ENCODE results near the gene ZRSR2. TPM values are rescaled to one million over a fixed set of nuclear protein-coding genes. Genes with fewer than 3 reads are reported as not detected.

Gene ZRSR2
- polyA plus RNA-seq, 1 of the 3 experiments (the other 2 are of a cell fraction): 14.3 TPM

GRCh38 chrX:15834827-15835595 lies 44.7 kb downstream of the ZRSR2 start:
- Histone ChIP-seq H3K9me2 (no peaks in the 10 kb centered on the region), H3K27ac (ENCODE audit: low read depth in 2 of 2, low read length in 1 of 2) (0 out of 4 replicates have a peak overlapping the region, but pooled peaks of 1 of the 2 experiments have one; percentile 6), H3K4me3 (ENCODE audit: low read depth in 2 of 2, low read length in 1 of 2) (no peak overlapping the region), H4K20me1 (ENCODE audit: insufficient read depth) (no peaks in the 10 kb centered on the region), H3K4me2 (no peak overlapping the region), H3K79me2 (ENCODE audit: insufficient read depth) (no peaks in the 10 kb centered on the region), H3K9me3 (no peaks in the 10 kb centered on the region), H3K36me3 (replicated peaks in 1 of 2; ENCODE audit: control insufficient read depth in 1 of 2, insufficient read depth in 2 of 2, low read length in 1 of 2) (peaks cover 3 to 9% of the 10 kb centered on the region in 2 experiments), H3K27me3 (ENCODE audit: insufficient read depth) (no peaks in the 10 kb centered on the region), H2AFZ (ENCODE audit: low read depth) (no peak overlapping the region), H3F3A (replicated peaks; ENCODE audit: insufficient read depth) (peaks cover 11% of the 10 kb centered on the region), H3K4me1 (ENCODE audit: control insufficient read depth in 1 of 2, insufficient read depth in 2 of 2, low read depth in 1 of 2, low read length in 1 of 2) (peaks cover 0 to 3% of the 10 kb centered on the region in 2 experiments; a peak in 1 of 4 replicates), H3K9ac (no peak overlapping the region)
- TF ChIP-seq FOXJ3 (CRISPR knock-in tag; IDR thresholded peaks at IDR 0.05): no peak
- TF ChIP-seq POLR2AphosphoS5 (IDR thresholded peaks at IDR 0.05; ENCODE audit: low read depth, low read length): no peak
- DNase-seq: no peak
- ChIA-PET CTCF (no interaction called here), POLR2A (no interaction called here)
- 83% methylated on average over 5 of the region's 5 CpGs for WGBS (ENCODE audit: low lambda C conversion rate)

DNA sequence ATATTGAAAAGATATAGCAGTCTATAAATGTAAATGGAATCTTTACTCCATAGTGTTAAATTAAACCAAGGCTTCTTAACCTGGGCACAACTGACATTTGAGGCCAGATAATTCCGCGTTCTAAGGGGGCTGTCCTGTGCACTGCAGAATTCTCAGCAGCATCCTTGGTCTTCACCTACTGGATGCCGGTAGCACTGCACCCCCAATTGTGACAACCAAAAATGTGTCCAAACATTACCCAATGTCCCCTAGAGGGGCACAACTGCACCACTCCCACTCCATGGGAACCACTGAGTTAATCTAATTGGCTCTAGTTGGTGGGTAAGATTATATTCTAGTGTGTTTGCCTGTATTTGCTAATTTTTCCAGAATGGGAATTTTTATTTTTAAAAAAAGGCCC lies 47.7 kb downstream of the ZRSR2 start:
- H3K9me3 ChIP-seq: no peaks in the 10 kb centered on the region
- H3K79me2 ChIP-seq (ENCODE audit: insufficient read depth): no peaks in the 10 kb centered on the region
- H3K27me3 ChIP-seq (ENCODE audit: insufficient read depth): no peaks in the 10 kb centered on the region
- no peak overlapping the region for H2AFZ ChIP-seq (ENCODE audit: low read depth)
- H3F3A ChIP-seq (replicated peaks; ENCODE audit: insufficient read depth): peaks cover 15% of the 10 kb centered on the region
- H3K9ac ChIP-seq: no peak overlapping the region
- 95% methylated on average over 3 of the region's 3 CpGs for WGBS (ENCODE audit: low lambda C conversion rate)
- H4K20me1 ChIP-seq (ENCODE audit: insufficient read depth): no peaks in the 10 kb centered on the region
- TF ChIP-seq EZH2phosphoT487 (IDR thresholded peaks at IDR 0.05; ENCODE audit: borderline replicate concordance, low read depth): no peak
- TF ChIP-seq CTCF (IDR thresholded peaks at IDR 0.05): peak; percentile 44
- H3K27ac ChIP-seq (ENCODE audit: low read depth in 2 of 2, low read length in 1 of 2): no peak overlapping the region
- ChIA-PET POLR2A (no interaction called here), CTCF (no interaction called here)
- no peak overlapping the region for H3K4me2 ChIP-seq
- no peak overlapping the region for H3K4me3 ChIP-seq (ENCODE audit: low read depth in 2 of 2, low read length in 1 of 2)
- H3K9me2 ChIP-seq: no peaks in the 10 kb centered on the region
- DNase-seq: peak; percentile 37
- peaks cover 0 to 3% of the 10 kb centered on the region in 2 experiments; a peak in 1 of 4 replicates for H3K4me1 ChIP-seq (ENCODE audit: control insufficient read depth in 1 of 2, insufficient read depth in 2 of 2, low read depth in 1 of 2, low read length in 1 of 2)
- H3K36me3 ChIP-seq (replicated peaks in 1 of 2; ENCODE audit: control insufficient read depth in 1 of 2, insufficient read depth in 2 of 2, low read length in 1 of 2): peaks cover 11 to 31% of the 10 kb centered on the region in 2 experiments

GRCh38 chrX:15841853-15842516 lies 51.7 kb downstream of the ZRSR2 start:
- Histone ChIP-seq H3K4me1 (ENCODE audit: control insufficient read depth in 1 of 2, insufficient read depth in 2 of 2, low read depth in 1 of 2, low read length in 1 of 2) (no peaks in the 10 kb centered on the region), H3K4me3 (ENCODE audit: low read depth in 2 of 2, low read length in 1 of 2) (no peak overlapping the region), H3K9me2 (no peaks in the 10 kb centered on the region), H3K36me3 (replicated peaks in 1 of 2; ENCODE audit: control insufficient read depth in 1 of 2, insufficient read depth in 2 of 2, low read length in 1 of 2) (peaks cover 43 to 51% of the 10 kb centered on the region in 2 experiments), H3K9me3 (no peaks in the 10 kb centered on the region), H3K27ac (ENCODE audit: low read depth in 2 of 2, low read length in 1 of 2) (no peak overlapping the region), H2AFZ (ENCODE audit: low read depth) (no peak overlapping the region), H3K79me2 (ENCODE audit: insufficient read depth) (peaks cover 6% of the 10 kb centered on the region), H3K27me3 (ENCODE audit: insufficient read depth) (no peaks in the 10 kb centered on the region), H3F3A (replicated peaks; ENCODE audit: insufficient read depth) (peaks cover 5% of the 10 kb centered on the region), H4K20me1 (ENCODE audit: insufficient read depth) (no peaks in the 10 kb centered on the region), H3K4me2 (no peak overlapping the region), H3K9ac (no peak overlapping the region)
- ChIA-PET CTCF (interaction anchor here (1.0 kb wide), 1 partner anchor 89 kb away, joined by 3 read pairs; no protein-coding TSS in a partner anchor), POLR2A (no interaction called here)
- 94% methylated on average over 2 of the region's 2 CpGs for WGBS (ENCODE audit: low lambda C conversion rate)
- DNase-seq: no peak
- no peak for TF ChIP-seq GABPA (IDR thresholded peaks at IDR 0.05; ENCODE audit: low read depth)
- TF ChIP-seq GATA2 (CRISPR knock-in tag; IDR thresholded peaks at IDR 0.05): no peak
- no peak for TF ChIP-seq SMC3 (IDR thresholded peaks at IDR 0.05; ENCODE audit: low read depth, low read length)
- TF ChIP-seq NFIC (IDR thresholded peaks at IDR 0.05; ENCODE audit: borderline replicate concordance): no peak
- TF ChIP-seq EP300 (IDR thresholded peaks at IDR 0.05; ENCODE audit: borderline replicate concordance in 1 of 2, low read depth in 1 of 2, low read length in 1 of 2): no peak
- TF ChIP-seq FOXM1 (IDR thresholded peaks at IDR 0.05; ENCODE audit: low read depth): no peak
- TF ChIP-seq, protein P1, sequence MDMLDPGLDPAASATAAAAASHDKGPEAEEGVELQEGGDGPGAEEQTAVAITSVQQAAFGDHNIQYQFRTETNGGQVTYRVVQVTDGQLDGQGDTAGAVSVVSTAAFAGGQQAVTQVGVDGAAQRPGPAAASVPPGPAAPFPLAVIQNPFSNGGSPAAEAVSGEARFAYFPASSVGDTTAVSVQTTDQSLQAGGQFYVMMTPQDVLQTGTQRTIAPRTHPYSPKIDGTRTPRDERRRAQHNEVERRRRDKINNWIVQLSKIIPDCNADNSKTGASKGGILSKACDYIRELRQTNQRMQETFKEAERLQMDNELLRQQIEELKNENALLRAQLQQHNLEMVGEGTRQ (IDR thresholded peaks at IDR 0.05; ENCODE audit: borderline replicate concordance, low read depth, low read length): no peak
- no peak for TF ChIP-seq ZBTB33 (IDR thresholded peaks at IDR 0.05; ENCODE audit: borderline replicate concordance, low read depth)
- TF ChIP-seq NRF1 (IDR thresholded peaks at IDR 0.05; ENCODE audit: low read depth, low read length): no peak
- TF ChIP-seq RAD21 (IDR thresholded peaks at IDR 0.05; ENCODE audit: low read length): no peak
- TF ChIP-seq POLR2AphosphoS5 (IDR thresholded peaks at IDR 0.05; ENCODE audit: low read depth, low read length): no peak
